ENCODE data around the gene ECHDC3.

ECHDC3 gene

DNA sequence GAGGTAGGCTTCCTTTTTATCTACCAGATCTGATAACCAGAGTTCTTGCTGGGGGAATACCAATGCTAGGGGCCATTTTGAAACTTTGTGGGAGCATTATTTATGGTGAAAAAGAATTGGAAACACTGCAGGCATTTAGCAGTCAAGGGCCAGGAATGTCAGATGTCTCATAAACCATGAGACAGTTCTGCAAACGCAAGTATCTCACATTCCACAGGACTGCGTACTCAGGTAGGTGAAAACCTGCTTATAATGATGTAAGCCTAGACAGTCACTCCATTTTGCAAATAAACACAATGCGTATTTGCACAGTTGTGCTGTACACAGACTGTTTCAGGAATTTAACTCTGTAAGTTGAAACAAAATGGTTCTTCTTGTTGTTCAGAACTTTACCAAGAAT, 33.9 kb downstream of the ECHDC3 start:
- DNase-seq (ENCODE audit: low read depth) = no peak
- no peak overlapping the region for H3K4me3 ChIP-seq (replicated peaks; ENCODE audit: low read depth, low read length)
- TF ChIP-seq, protein P1, sequence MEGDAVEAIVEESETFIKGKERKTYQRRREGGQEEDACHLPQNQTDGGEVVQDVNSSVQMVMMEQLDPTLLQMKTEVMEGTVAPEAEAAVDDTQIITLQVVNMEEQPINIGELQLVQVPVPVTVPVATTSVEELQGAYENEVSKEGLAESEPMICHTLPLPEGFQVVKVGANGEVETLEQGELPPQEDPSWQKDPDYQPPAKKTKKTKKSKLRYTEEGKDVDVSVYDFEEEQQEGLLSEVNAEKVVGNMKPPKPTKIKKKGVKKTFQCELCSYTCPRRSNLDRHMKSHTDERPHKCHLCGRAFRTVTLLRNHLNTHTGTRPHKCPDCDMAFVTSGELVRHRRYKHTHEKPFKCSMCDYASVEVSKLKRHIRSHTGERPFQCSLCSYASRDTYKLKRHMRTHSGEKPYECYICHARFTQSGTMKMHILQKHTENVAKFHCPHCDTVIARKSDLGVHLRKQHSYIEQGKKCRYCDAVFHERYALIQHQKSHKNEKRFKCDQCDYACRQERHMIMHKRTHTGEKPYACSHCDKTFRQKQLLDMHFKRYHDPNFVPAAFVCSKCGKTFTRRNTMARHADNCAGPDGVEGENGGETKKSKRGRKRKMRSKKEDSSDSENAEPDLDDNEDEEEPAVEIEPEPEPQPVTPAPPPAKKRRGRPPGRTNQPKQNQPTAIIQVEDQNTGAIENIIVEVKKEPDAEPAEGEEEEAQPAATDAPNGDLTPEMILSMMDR (IDR thresholded peaks at IDR 0.05; ENCODE audit: low read length, missing control alignments) = no peak

DNA sequence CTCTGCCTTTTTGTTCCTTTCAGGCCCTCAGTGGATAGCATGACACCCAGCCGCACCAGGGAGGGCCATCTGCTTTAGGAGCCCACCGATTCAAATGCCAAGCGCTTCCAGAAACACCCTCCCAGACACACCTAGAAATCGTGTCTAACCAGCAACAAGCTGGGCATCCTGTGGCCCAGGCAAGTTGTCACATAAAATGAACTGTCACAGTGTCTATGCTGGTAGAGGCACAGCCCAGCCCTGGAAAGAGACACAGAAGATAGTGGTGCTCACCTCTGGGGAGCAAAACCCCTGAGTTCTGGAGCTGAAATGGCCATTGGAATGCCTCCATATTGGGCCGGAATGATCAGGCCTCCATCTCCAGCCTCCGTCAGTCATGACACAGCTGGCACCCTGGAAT, 38.9 kb downstream of the ECHDC3 start:
- TF ChIP-seq, protein P1 (IDR thresholded peaks at IDR 0.05; ENCODE audit: low read length, missing control alignments) = no peak
- no peak for DNase-seq (ENCODE audit: low read depth)
- H3K4me3 ChIP-seq (replicated peaks; ENCODE audit: low read depth, low read length) = no peak overlapping the region

DNA sequence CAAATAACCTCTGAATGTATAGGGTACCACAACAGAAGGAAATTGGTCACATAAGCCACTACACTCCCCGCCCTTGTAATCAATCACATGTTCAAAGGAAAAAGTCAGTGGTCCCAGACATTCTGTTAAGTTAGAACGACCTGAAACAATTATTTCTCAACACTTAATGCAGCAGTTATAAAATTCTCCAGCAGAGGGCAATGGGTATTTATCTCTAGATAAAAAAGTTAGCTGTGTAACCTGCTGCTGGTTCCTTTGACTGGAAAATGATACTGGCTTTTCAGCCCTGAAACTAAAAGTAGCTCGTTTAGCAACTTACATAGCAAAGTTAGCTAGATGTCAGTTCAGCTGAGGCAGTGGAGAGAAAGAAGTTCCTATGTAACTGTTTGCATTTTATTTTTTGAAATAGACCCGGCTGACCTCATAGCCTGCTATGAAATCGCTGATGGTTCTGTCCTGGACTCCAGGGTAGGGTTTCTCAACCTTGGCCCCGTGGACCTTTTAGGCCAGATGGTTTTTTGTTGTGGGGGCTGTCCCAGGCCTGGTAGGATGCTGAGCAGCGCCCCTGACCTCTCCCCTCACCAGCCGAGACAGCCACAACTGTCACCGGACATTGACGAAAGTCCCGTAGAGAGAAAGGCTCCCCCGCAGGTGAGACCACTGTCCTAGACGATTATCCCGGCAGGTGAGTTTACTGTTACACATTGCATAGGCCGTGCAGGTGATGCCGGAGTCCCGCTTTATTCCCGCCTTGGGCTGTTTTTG, 40.8 kb downstream of the ECHDC3 start:
- DNase-seq (ENCODE audit: low read depth) = peak; percentile 74
- H3K4me3 ChIP-seq (replicated peaks; ENCODE audit: low read depth, low read length) = no peak overlapping the region
- TF ChIP-seq, protein P1 (IDR thresholded peaks at IDR 0.05; ENCODE audit: low read length, missing control alignments) = peak; percentile 72

DNA sequence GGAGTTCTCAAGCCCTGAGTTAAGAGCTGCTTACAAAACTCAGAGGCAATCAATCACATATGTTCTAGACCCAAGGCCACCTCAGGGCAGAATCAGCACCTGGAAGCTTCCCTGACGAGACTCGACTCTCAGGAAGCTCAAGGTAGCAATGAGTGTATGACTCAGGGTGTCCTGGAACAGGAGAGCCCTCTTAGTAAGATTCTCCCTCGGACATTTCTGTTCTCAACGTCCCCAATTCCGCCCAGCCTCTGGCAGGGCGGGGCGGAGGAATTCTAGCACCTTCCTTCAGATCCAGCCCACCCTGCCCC, 41.3 kb downstream of the ECHDC3 start:
- no peak for DNase-seq (ENCODE audit: low read depth)
- H3K4me3 ChIP-seq (replicated peaks; ENCODE audit: low read depth, low read length) = no peak overlapping the region
- TF ChIP-seq, protein P1 (IDR thresholded peaks at IDR 0.05; ENCODE audit: low read length, missing control alignments) = no peak

DNA sequence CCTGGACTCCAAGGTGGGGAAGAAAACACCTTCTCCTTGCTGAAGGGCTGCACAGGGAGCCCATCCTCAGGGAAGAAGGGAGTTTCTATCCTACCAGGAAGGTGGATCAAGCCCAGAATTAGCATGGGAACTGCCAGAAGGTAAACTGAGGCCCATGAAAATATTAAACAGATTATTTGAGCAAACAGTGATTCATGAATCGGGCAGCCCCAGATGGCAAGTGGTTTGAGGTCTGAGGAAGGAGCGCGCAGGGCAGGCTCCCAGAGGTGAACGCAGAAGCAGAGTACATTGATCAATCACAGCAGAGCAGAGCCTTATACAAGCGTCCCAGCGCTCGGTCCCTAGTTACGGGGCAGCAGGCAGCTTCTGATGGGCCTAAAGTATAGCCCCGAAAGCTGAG, 45.2 kb downstream of the ECHDC3 start:
- no peak overlapping the region for H3K4me3 ChIP-seq (replicated peaks; ENCODE audit: low read depth, low read length)
- TF ChIP-seq, protein P1 (IDR thresholded peaks at IDR 0.05; ENCODE audit: low read length, missing control alignments) = no peak
- no peak for DNase-seq (ENCODE audit: low read depth)

DNA sequence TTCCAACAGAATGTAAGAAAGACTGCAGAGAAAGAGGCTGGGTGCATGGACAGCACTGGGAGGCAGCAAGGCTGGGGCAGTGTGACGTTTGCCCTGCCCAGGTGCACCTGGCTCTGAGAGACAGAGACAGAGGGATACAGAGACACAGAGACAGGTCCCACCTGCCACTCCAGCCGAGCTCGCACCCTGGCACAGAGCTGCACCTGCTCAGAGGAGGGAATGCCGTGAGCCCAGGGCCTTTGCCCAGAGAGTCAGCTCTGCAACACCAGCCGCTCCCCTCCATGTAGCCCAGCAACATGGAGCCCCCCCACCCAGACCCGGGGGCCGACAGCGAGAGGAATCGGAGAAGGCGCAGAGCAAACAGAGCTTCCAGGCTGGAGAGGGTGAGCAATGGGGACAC, 45.7 kb downstream of the ECHDC3 start:
- TF ChIP-seq, protein P1 (IDR thresholded peaks at IDR 0.05; ENCODE audit: low read length, missing control alignments) = no peak
- DNase-seq (ENCODE audit: low read depth) = no peak
- no peak overlapping the region for H3K4me3 ChIP-seq (replicated peaks; ENCODE audit: low read depth, low read length)

DNA sequence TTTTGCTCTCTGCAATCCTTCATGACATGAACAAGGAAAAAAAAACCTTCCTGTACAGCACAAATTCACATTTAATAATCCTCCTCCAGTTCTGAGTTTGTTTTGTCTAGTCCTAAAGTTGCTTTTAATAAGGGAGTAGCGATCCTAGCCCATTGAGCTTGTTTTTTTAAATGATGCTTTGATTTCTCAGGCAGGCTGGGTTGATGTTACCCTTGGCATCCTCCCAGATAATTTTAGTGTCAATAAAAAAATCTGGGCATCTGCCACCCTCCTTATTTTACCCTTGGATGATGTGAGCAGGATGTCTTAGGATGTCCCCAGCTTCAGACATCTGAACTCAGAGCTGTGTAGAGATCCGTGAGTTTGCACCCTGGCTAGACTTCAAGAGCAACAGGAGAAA, 47.1 kb downstream of the ECHDC3 start:
- H3K4me3 ChIP-seq (replicated peaks; ENCODE audit: low read depth, low read length) = no peak overlapping the region
- no peak for DNase-seq (ENCODE audit: low read depth)
- TF ChIP-seq, protein P1 (IDR thresholded peaks at IDR 0.05; ENCODE audit: low read length, missing control alignments) = no peak
